OCI-LY1 (cell line): ENCODE results near the gene UGCG.

Experiments
- H2AFZ ChIP-seq: fragments of 200-600 bp; sonication (generic), shearing (Covaris generic); 2 replicates; pipeline ENCODE4 v1.6.0; 2014; ENCODE audit warnings: antibody characterized with exemption, mild to moderate bottlenecking, low read length
- H3F3A ChIP-seq: fragments of 200-600 bp; sonication (generic), shearing (Covaris generic); 2 replicates; pipeline ENCODE4 v1.6.0; 2014; ENCODE audit warnings: mild to moderate bottlenecking, antibody characterized with exemption, low read length, moderate library complexity; ENCODE audit not compliant: insufficient read depth
- H3K27ac ChIP-seq: fragments of 200-600 bp; sonication (generic); 2 replicates; pipeline ENCODE4 v1.5.1; 2014; ENCODE audit warnings: low read length, mixed run types, mild to moderate bottlenecking, low read depth; ENCODE audit not compliant: poor library complexity, severe bottlenecking
- H3K27me3 ChIP-seq: fragments of 200-600 bp; sonication (generic); 2 replicates; pipeline ENCODE4 v1.6.0; 2014; ENCODE audit warnings: antibody characterized with exemption, mild to moderate bottlenecking, low read length, moderate library complexity; ENCODE audit not compliant: insufficient read depth
- H3K36me3 ChIP-seq: fragments of 200-600 bp; sonication (generic); 2 replicates; pipeline ENCODE4 v1.6.1; 2014; ENCODE audit warnings: mild to moderate bottlenecking, antibody characterized with exemption, low read length, moderate library complexity, mixed read lengths; ENCODE audit not compliant: insufficient read depth
- H3K4me1 ChIP-seq: fragments of 200-600 bp; sonication (generic); 2 replicates; pipeline ENCODE4 v1.5.1; 2014; ENCODE audit warnings: mild to moderate bottlenecking, low read length, moderate library complexity; ENCODE audit not compliant: insufficient read depth, severe bottlenecking
- H3K4me2 ChIP-seq: fragments of 200-600 bp; sonication (generic), shearing (Covaris generic); 2 replicates; pipeline ENCODE4 v1.6.1; 2014; ENCODE audit warnings: low read length
- H3K4me3 ChIP-seq: fragments of 200-600 bp; sonication (generic); 2 replicates; pipeline ENCODE4 v1.5.1; 2014; ENCODE audit warnings: low read length, low read depth, mild to moderate bottlenecking, mixed read lengths; ENCODE audit not compliant: poor library complexity, severe bottlenecking
- H3K79me2 ChIP-seq: fragments of 200-600 bp; shearing (Covaris generic); 2 replicates; pipeline ENCODE4 v1.6.1; 2016; ENCODE audit warnings: mixed run types, low read length, mixed read lengths; ENCODE audit not compliant: insufficient read depth
- H3K9ac ChIP-seq: fragments of 200-600 bp; sonication (generic), shearing (Covaris generic); 2 replicates; pipeline ENCODE4 v1.6.1; 2014; ENCODE audit warnings: mild to moderate bottlenecking, low read length, mixed read lengths
- H3K9me2 ChIP-seq: fragments of 200-600 bp; sonication (generic), shearing (Covaris generic); 2 replicates; pipeline ENCODE4 v1.6.1; 2014; ENCODE audit warnings: low read depth, mild to moderate bottlenecking, low read length, mixed read lengths
- H3K9me3 ChIP-seq: fragments of 200-600 bp; shearing (Covaris generic); 2 replicates; pipeline ENCODE4 v1.6.1; 2014; ENCODE audit warnings: low read length, mixed read lengths
- H4K20me1 ChIP-seq: fragments of 200-600 bp; sonication (generic), shearing (Covaris generic); 2 replicates; pipeline ENCODE4 v1.6.0; 2016; ENCODE audit warnings: mild to moderate bottlenecking, low read length; ENCODE audit not compliant: insufficient read depth
- CTCF ChIP-seq: fragments of 200-600 bp; sonication (generic), shearing (Covaris generic); IDR thresholded peaks from 2 replicates; pipeline ENCODE4 v1.5.1; 2017; ENCODE audit warnings: mild to moderate bottlenecking, antibody characterized with exemption, low read length, moderate library complexity, mixed read lengths
- EZH2 ChIP-seq: fragments of 200-600 bp; sonication (generic), shearing (Covaris generic); IDR thresholded peaks from 2 replicates; pipeline ENCODE4 v1.8.0; 2017; ENCODE audit warnings: borderline replicate concordance, mixed run types, mild to moderate bottlenecking, antibody characterized with exemption, low read length, moderate library complexity, mixed read lengths

Gene UGCG

GRCh38 chr9:111853450-111853827 is 43.2 kb upstream of the UGCG start:
- no peaks in the 10 kb centered on the region for H3K79me2 ChIP-seq
- no peak overlapping the region for H3K4me2 ChIP-seq
- H3K4me3 ChIP-seq: no peak overlapping the region
- no peaks in the 10 kb centered on the region for H3K36me3 ChIP-seq
- H3K27ac ChIP-seq: no peak overlapping the region
- H2AFZ ChIP-seq: no peak overlapping the region
- no peaks in the 10 kb centered on the region for H3K9me3 ChIP-seq
- H3K9ac ChIP-seq: no peak overlapping the region
- no peak for TF ChIP-seq EZH2
- TF ChIP-seq CTCF: no peak
- no peaks in the 10 kb centered on the region for H3F3A ChIP-seq
- no peaks in the 10 kb centered on the region for H3K9me2 ChIP-seq
- no peaks in the 10 kb centered on the region for H3K4me1 ChIP-seq
- H3K27me3 ChIP-seq: no peaks in the 10 kb centered on the region
- H4K20me1 ChIP-seq: no peaks in the 10 kb centered on the region

- Histone ChIP-seq H3K4me1 (no peaks in the 10 kb centered on the region), H3K4me3 (no peak overlapping the region), H2AFZ (no peak overlapping the region), H3K36me3 (no peaks in the 10 kb centered on the region), H3K4me2 (no peak overlapping the region), H3K9me2 (no peaks in the 10 kb centered on the region), H3K79me2 (no peaks in the 10 kb centered on the region), H3K27me3 (no peaks in the 10 kb centered on the region), H3K9me3 (no peaks in the 10 kb centered on the region), H3K9ac (no peak overlapping the region), H4K20me1 (no peaks in the 10 kb centered on the region), H3F3A (no peaks in the 10 kb centered on the region), H3K27ac (no peak overlapping the region)
- no peak for TF ChIP-seq EZH2
- TF ChIP-seq CTCF: no peak
These were observed 41.8 kb upstream of the UGCG start for GRCh38 chr9:111854799-111855198.

GRCh38 chr9:111857555-111858211 is 38.9 kb upstream of the UGCG start:
- no peaks in the 10 kb centered on the region for H3K9me2 ChIP-seq
- no peak overlapping the region for H3K27ac ChIP-seq

More at GRCh38 chr9:111857555-111858211, 38.9 kb upstream of the UGCG start:
- no peaks in the 10 kb centered on the region for H3K4me1 ChIP-seq
- no peaks in the 10 kb centered on the region for H3K9me3 ChIP-seq
- no peaks in the 10 kb centered on the region for H3K79me2 ChIP-seq
- no peak overlapping the region for H3K4me2 ChIP-seq
- no peak overlapping the region for H3K4me3 ChIP-seq
- no peaks in the 10 kb centered on the region for H3F3A ChIP-seq
- no peak overlapping the region for H2AFZ ChIP-seq
- no peak for TF ChIP-seq EZH2
- TF ChIP-seq CTCF: no peak
- no peaks in the 10 kb centered on the region for H3K27me3 ChIP-seq
- no peaks in the 10 kb centered on the region for H3K36me3 ChIP-seq
- H4K20me1 ChIP-seq: no peaks in the 10 kb centered on the region
- H3K9ac ChIP-seq: no peak overlapping the region
